ENCODE measurements around the gene BTNL3.
"Not testable (repeated sequence)": the region's sequence is repeated elsewhere in the genome, so short reads cannot be mapped to it uniquely, and the experiment has no call there.

BTNL3 gene

DNA sequence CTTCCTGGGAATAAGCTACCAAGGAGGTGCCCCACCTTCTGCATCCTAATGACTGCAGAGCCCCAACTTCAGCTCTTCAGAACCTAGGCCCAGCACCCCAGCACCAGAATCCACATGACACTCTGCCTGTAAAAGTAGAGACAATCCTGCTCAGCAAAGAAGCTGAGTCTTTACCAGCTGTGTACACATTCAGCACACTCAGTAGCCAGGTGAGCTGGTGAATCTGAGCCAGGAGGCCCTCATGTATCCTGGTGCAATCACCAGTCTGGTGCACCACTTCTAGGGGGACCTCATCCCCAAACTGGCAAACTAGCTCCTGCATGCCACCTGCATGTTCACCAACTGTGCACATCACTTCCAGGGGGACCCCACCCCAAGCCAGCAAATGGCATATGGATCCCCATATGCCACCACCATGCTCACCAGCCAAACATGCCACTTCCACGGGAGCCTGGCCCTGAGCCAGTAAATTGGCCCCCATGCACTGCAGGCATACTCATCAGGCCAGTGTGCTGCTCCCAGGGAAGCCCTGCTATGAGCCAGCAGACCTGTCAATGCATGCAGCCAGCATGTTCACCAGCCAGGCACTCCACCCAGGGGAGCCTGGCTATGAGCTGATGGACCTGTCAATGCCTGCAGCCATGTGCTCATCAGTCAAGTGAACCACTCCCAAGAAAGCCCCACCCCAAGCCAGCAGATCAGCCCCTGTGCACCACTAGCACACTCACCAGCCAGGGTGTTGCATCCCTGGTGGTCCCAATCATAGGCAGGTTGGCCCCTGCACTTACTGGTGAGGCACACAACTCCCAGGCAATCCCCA lies 35.8 kb downstream of the BTNL3 start:
- no peak for DNase-seq

DNA sequence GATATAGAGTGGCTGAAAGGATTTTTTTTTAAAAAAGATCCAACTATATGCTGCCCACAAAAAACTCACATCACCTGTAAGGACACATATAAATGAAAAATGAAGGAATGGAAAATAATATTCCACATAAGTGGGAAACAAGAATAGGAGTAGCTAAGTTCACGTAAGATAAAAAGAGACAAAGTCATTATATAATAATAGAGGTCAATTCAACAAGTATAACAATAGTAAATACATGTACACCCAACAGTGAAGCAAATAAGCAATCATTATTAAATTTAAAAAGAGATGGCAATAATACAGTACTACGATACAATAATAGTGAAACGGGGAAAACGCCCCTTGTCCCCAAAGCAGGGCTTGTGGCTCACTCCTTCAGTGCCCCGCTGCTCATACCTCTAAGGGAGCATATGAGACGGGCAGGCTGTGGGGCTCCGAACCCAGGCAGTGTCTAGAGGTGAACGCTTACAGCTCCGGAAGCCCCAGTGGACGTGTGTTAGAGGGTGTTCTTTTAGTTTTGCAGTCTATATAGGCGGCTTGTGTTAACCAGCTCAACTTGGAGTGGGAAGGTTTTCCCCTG lies 38.9 kb downstream of the BTNL3 start:
- DNase-seq, result no peak

DNA sequence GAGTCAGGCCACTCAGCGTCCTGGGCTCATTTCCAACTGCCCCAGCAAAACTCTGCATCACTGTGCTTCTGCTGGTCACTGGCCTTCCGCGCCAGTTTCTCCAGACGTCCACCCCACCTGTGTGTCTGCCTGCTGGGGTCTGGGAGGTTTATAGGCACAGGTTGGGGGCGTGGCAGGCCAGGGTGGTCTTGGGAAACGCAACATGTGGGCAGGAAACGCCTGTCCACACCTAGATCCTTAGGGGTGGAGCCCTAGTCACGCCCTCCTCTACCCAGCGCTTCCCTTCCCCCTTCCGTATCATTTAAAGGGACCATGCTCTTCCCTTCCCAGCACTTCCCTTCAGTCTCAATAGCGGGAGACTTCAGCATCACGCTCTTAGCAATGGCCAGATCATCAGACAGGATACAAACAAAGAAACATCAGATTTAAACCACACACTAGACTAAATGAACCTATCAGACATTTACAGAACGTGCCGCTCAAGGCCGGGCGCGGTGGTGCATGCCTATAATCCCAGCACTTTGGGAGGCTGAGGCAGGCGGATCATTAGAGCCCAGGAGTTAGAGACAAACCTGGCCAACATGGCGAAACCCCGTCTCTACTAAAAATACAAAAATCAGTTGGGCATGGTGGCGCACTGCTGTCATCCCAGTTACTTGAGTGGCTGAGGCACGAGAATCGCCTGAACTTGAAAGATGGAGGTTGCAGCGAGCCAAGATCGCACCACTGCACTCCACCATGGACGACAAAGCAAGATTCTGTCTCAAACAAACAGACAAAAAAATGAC lies 39.6 kb downstream of the BTNL3 start:
- no peak for DNase-seq

DNA sequence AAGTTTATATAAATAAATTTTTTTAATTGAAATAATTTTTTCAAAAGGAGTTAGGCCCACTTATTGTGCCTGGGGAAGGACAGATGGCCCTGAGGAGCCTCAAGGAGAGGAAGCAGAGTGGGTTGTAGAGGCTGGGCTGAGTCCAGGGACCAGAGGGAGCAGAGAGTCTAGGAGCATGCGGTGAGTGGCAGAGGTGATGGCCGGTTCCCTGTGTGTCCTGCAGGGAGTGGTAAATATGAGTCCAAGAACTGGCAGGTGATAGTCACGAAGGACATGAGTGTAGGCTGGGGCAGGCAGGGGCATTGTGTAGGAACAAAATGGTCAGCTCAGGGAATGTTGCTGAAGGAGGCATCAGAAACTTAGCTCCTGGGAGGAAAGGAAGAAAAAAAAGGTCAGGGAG lies 43.1 kb downstream of the BTNL3 start:
- DNase-seq, result no peak

DNA sequence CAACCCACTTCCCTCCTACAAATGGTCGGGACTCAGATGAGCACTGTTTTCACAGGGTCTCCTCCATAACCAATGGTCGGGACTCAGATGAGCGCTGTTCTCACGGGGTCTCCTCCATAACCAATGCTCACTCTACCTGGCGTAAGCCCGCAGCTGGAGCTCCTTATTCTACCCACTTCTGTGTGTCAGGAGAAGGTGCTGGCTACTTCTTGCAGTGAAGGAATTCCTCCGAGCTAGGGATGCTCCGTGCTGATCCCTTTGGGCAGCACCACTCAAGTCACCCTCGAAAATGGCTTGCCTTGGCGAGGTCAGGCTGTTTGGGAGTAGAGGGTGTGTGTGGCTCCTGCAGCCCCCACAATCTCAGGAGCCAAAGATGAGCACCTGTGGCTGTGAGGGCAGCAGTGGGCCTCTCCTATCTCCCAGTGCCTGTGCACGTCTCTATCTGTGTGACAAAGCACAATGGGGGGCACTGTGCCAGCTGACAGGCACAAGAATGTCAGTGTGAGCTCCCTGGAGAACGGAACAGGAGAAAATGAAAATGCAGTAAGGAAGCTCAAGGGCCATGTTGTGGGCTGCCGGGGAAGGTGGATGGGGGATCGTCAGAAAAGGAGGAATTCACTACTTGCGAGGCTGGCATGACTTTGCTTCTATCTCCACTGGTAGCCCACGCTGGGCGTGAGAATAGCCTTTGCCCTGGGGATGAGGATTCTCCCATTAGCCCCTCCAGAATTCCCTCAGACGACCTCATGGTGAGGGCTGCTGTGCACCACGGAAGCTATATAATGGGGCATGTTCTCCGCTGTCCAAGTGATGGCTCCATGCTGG lies 47.6 kb downstream of the BTNL3 start:
- DNase-seq, result no peak

DNA sequence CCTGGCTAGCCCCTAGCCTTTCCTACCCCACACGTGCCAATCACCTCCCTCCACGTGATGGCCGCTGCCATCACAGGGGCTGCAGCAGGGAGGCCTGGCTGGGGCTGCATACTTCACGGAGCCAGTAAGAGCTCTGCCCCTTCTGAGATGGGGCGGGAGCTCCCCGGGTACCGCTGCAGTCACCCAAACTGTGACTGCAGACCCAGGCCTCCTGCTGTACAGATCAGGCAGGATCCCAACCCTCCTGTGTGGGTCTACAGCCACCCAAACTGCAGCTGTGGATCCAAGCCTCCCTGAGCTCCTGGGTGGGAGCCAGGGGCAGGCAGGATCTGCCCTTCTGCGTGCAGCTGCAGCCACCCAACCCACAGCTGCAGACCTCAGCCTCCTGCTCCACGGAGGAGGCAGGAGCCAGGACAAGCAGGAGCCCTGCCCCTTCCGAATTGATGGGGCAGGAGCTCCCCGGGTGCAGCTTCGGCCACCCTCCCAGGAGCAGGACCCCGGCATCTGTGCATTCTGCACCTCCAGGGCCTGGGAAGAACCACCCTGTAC lies 48.2 kb downstream of the BTNL3 start:
- DNase-seq, result no peak

DNA sequence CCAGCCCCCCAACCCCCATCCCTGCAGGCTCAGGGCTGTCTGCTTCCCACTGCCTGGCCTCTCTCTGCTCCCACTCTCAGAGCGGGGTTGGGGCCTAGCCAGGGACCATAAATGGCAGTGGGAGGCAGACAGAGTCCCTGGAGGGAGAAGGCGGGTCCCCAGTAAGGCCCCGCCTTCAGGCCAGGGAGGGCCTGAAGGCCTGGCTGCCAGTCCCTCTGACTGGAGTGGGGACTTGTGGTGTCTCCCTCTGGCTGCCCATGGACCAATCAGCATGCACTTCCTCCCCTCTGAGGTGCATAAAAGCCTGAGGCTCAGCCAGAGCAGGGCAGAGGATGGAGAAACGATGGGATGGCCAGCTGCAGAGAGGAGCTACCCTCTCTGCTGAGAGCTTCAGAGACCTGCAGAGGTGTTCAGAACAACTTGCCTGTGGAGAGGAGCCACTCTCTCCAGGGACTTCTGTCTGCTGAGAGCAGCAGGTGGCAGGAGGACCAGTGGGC lies 48.8 kb downstream of the BTNL3 start:
- DNase-seq, result no peak

DNA sequence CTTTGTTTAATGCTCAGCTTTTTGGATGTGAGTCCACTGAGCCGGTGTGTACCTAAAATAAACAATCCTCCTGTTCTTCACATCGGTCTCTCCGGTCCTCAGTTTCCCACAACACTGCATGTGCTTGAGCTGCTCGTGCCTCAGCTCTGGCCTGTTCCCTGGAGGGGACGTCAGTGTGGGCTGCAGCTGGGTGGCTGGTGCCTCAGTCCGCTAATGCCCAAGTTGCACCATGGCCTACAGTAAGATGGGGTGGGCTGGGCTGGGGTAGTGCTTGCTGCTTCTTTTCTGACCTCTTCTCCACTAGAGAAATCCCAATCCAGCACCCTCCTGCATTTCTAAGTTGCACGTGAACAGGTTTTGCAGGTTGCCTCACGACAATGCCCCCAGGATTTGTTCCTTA lies 50.8 kb downstream of the BTNL3 start:
- no peak for DNase-seq

DNA sequence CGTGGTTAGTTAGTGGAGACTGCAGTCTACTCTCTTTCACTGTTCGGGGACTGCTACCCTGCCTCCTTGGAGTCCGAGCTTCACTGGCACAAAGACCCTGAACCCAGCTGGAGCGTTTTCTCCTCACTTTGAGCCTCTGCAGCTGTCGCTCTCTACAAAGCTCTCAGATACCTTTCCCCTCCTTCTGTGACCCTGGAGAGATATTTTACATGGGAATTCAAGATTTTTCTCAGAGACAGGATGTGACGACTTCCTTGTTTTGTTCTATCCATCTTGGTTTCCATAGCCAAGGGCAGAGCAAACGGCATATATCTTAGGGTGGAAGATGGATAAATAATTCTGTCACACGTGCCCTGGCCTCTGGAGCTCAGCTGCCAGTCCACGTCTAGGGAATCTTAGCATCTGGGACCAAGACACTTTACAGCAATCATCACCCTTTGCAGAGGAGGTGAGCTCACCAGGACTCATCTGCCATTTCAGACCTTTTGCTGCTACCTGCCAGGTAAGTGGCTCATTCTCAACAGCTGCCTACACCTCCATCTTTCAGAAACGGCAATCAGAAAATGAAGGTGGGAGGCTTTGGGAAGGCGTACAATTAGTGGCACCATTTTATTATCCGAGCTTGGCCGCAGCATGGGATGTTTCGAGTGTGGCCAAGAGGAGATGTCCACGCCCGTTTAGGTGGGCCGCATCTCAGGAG lies 51.4 kb downstream of the BTNL3 start, which contains the start of gene BTNL9:
TSS of gene BTNL9 (plus strand) at position 336 of the 700 bp plus-strand sequence. CDS start 5,224 bp downstream, outside the sequence.
- no peak for DNase-seq

DNA sequence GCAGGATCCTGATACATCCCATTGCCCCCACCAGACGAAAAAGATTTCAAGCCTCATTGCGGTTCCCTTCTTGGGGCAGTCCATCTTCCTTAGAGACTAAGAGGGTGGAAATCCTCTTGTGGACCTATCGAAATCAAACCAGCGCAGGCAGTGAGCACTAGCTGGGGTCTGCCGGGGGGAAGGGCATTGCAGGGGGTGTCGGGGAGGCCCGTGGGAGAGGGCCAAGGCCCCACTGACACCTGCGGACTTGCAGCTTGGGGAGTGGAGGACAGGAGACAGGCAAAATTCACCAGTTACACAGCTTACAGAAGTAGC lies 51.9 kb downstream of the BTNL3 start:
- no peak for DNase-seq

DNA sequence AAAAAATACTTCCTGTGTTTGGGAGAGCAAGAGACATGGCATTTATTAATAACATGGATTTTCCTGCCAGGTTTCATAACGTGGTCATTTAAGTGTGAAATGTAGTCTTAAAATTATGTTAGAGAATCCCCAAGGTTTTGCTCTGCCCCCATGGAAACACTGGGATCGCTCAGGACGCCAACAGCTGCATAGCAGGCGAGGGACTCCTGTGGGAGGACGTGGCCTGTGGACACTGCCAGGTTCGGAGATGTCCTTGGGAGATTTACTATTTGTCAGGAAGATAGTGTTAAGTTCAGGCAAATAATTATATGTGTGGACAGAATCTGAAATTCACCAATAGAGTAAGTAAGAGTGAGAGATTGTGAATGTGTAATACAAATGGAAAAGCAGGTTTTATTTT lies 52.4 kb downstream of the BTNL3 start:
- no peak for DNase-seq

DNA sequence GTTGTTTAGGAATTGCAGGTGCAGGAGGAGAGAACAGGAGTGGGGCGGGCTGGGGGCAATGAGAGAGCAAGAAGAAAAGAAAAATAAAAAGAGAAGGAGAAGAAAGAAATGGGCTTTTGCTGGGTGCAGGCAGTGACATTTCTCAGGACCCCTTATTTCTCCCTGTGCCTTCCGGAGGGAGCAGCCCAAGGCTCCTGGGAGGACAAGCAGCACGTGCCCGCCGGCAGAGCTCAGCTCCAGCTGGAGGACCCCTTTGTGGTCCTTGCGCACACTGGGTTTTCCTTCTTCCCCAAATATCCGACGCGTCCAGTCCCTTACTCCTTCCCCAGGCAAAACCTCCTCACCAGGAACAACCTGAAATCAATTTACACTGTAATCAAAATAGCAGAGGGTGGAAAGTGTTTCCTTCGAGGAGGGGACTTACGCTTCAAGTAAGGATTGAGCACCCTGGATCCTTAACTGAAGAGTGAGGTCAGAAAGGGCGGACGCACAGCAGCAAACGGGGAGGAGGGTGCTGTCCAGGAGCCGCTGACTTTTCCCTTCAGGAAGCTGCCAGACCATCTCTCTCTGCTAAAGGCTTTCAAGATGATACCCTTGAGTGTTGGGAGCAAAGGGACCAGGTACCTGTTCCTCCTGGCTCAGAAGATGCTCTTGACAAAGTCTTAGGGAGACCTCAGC lies 53.5 kb downstream of the BTNL3 start:
- no peak for DNase-seq

DNA sequence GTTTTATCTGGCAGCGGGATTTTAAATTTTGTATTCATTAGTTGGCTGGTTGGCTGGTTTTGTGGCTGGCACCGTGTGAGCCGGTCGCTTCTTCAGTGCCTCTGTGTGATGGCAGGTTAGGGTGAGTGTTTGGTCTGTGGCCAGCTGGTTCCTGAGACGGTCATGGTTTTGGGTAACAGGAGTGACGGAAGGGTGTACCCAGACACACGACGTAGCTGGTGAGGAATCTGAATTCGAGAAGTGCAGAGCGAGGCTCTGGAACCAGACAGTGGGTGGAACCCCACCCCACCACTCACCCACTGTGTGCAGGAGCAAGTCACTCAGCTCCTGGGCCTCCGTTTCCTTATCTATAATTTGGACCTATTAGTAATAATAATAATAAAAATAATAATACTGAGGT lies 54.1 kb downstream of the BTNL3 start:
- no peak for DNase-seq

DNA sequence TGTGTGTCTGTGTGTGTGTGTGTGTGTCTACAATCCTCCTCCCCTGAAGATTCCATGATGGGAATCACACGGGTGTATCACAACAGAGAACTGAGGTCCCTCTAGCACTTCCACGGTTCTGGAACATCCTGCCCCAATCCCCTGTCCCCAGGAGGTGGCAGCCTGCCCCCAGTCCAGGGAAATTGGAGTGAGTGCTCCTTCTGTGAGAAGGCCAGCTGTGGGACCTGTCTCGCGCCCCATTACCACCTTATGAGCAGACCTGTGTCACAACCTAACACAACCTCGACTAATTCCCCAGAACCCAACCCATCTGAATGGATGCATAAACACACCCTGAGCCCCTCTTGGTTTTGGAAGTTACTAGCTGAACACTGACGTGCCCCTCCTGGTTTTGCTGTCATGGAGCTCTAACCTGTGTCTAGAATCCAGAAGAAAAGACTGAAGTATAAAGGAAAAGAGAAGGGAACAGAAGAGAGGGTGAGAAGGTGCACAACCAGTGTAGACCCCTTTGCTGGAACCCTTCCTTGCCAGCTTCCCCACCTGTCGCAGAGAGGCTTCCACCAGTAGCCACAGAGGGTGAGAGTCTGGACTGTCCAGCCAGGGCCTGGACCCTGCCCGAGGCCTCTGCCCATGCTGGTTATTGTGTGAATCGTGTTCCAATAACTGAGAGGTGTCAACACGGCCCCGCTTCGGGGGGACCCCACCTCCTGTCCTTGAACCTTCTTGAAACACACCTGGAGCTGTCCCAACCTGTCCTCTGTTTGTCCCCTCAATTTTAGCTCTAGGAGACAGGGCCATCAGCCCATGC lies 54.8 kb downstream of the BTNL3 start:
- no peak for DNase-seq

DNA sequence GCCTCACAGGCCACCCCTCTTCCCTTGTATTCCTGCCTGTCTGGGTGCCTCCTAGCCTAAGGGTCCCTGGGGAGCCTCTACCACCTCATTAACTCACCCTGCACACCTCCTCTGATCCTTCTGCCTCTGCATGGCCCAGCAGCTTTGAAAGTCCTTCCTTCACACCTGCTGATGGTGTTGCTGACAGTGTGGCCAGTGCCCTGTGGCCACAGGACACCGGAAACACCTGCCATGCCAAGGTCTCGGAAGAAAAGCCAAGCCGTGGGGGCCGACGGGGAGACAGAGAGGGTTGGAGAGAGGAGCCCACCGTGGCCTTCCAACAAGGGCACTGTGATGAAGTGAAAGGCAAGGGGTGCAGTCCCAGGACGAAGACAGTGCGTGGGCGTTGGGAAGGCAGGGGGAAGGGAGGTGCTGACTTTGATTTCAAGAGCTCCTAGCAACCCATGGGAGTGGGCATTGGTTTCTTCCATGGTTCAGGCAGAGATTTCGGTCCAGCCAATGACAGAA lies 55.5 kb downstream of the BTNL3 start:
- DNase-seq, result no peak

DNA sequence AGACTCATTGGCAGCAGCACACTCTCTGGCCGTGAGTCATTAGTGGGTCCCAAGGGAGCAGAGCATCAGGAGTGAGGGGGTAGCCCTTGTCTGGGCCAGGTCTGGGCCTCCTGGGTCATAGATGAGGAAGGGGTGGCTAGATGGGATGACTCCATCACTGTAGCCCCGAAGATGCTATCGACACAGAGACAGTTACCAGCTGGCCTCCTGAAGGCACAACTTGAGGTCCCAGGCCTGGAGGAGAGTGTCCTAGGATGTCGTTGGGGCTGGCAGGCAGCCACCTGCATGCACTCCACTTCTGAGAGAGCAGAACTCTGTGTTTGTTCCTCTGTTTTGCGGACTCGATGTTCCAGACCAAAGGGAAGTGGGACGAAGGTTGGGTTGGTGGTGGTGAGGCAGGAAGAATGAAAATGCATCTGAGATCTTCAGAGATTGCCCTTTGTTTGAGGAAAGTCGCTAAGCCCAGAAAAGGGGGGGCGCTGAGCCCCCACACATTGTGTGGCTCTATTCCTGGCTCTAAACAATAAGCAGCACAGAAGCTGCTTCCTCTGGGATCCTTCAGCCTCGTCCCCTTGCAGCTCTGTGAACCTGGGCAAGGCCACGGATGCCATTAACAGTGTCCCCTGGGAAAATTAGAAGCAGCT lies 56.1 kb downstream of the BTNL3 start:
- no peak for DNase-seq

DNA sequence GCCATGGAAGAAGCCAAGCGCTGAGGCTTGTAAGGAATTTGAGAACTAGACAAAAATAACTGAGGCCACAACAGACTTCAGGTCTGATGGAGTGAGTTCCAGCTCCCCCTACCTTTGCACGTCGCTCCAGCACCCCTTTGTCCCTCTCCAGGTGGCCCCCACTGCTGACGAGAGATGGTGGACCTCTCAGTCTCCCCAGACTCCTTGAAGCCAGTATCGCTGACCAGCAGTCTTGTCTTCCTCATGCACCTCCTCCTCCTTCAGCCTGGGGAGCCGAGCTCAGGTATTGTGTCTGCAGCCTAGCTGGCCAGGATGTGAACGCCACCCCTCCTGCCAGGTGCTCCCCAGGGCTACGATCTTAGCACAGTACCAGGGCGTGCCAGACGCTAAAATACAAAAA lies 56.7 kb downstream of the BTNL3 start:
- no peak for DNase-seq

DNA sequence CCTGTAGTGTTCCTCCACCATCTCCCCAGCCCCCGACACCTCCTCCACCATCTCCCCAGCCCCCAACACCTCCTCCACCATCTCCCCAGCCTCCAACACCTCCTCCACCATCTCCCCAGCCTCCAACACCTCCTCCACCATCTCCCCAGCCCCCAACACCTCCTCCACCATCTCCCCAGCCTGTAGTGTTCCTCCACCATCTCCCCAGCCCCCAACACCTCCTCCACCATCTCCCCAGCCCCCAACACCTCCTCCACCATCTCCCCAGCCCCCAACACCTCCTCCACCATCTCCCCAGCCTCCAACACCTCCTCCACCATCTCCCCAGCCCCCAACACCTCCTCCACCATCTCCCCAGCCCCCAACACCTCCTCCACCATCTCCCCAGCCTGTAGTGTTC lies 57.2 kb downstream of the BTNL3 start:
- DNase-seq, result not testable (repeated sequence)

DNA sequence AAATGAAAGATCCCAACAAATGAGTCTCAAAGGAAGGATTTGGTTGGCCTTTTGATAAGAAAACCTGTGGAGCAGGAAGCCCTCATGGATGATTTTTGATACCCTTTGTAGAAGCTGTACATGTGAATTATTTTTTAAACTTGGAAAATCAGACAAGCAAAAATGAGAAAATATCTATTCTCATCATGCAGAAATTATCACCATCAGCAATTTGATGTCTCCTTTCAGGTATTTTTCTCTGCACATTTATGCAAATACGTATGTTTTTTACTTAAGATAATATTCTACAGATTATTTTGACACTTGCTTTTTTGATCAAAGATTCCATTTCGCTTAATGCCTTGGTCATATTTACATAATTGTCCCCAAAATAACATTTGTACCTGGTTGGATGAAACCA lies 58.6 kb downstream of the BTNL3 start:
- DNase-seq, result no peak

DNA sequence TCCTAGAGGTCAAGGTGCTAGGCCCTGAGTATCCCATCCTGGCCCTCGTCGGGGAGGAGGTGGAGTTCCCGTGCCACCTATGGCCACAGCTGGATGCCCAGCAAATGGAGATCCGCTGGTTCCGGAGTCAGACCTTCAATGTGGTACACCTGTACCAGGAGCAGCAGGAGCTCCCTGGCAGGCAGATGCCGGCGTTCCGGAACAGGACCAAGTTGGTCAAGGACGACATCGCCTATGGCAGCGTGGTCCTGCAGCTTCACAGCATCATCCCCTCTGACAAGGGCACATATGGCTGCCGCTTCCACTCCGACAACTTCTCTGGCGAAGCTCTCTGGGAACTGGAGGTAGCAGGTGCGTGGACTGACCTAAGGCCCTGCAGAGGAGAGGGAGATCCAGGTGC lies 59.3 kb downstream of the BTNL3 start:
- DNase-seq, result no peak
